ENCODE data around the gene FGR. TPM values are rescaled to one million over a fixed set of nuclear protein-coding genes. Genes with fewer than 3 reads are reported as not detected.

FGR gene
- total and polyA plus RNA-seq, 2 of the 13 experiments (the other 11 are each of a cell fraction or from before 2014, with no cell fraction given), result not detected

GRCh38 chr1:27621051-27621920 lies 13.7 kb downstream of the FGR start (continued):
- TF ChIP-seq, protein P1, sequence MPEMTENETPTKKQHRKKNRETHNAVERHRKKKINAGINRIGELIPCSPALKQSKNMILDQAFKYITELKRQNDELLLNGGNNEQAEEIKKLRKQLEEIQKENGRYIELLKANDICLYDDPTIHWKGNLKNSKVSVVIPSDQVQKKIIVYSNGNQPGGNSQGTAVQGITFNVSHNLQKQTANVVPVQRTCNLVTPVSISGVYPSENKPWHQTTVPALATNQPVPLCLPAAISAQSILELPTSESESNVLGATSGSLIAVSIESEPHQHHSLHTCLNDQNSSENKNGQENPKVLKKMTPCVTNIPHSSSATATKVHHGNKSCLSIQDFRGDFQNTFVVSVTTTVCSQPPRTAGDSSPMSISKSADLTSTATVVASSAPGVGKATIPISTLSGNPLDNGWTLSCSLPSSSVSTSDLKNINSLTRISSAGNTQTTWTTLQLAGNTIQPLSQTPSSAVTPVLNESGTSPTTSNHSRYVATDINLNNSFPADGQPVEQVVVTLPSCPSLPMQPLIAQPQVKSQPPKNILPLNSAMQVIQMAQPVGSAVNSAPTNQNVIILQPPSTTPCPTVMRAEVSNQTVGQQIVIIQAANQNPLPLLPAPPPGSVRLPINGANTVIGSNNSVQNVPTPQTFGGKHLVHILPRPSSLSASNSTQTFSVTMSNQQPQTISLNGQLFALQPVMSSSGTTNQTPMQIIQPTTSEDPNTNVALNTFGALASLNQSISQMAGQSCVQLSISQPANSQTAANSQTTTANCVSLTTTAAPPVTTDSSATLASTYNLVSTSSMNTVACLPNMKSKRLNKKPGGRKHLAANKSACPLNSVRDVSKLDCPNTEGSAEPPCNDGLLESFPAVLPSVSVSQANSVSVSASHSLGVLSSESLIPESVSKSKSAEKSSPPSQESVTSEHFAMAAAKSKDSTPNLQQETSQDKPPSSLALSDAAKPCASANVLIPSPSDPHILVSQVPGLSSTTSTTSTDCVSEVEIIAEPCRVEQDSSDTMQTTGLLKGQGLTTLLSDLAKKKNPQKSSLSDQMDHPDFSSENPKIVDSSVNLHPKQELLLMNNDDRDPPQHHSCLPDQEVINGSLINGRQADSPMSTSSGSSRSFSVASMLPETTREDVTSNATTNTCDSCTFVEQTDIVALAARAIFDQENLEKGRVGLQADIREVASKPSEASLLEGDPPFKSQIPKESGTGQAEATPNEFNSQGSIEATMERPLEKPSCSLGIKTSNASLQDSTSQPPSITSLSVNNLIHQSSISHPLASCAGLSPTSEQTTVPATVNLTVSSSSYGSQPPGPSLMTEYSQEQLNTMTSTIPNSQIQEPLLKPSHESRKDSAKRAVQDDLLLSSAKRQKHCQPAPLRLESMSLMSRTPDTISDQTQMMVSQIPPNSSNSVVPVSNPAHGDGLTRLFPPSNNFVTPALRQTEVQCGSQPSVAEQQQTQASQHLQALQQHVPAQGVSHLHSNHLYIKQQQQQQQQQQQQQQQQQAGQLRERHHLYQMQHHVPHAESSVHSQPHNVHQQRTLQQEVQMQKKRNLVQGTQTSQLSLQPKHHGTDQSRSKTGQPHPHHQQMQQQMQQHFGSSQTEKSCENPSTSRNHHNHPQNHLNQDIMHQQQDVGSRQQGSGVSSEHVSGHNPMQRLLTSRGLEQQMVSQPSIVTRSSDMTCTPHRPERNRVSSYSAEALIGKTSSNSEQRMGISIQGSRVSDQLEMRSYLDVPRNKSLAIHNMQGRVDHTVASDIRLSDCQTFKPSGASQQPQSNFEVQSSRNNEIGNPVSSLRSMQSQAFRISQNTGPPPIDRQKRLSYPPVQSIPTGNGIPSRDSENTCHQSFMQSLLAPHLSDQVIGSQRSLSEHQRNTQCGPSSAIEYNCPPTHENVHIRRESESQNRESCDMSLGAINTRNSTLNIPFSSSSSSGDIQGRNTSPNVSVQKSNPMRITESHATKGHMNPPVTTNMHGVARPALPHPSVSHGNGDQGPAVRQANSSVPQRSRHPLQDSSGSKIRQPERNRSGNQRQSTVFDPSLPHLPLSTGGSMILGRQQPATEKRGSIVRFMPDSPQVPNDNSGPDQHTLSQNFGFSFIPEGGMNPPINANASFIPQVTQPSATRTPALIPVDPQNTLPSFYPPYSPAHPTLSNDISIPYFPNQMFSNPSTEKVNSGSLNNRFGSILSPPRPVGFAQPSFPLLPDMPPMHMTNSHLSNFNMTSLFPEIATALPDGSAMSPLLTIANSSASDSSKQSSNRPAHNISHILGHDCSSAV (CRISPR knock-in tag; IDR thresholded peaks at IDR 0.05; ENCODE audit: borderline replicate concordance), result no peak
- TF ChIP-seq NCOR1 (IDR thresholded peaks at IDR 0.05; ENCODE audit: borderline replicate concordance, low read length), result peak; percentile 61; the same call in 1 of the 2 replicates
- peak; percentile 63; the same call in 1 of the 2 replicates for TF ChIP-seq MTA1 (CRISPR knock-in tag; IDR thresholded peaks at IDR 0.05; ENCODE audit: borderline replicate concordance)
- peak; percentile 18; the same call in 1 of the 2 replicates for TF ChIP-seq ETV5 (CRISPR knock-in tag; IDR thresholded peaks at IDR 0.05; ENCODE audit: borderline replicate concordance)
- TF ChIP-seq SNAI1 (CRISPR knock-in tag; IDR thresholded peaks at IDR 0.05; ENCODE audit: borderline replicate concordance), result no peak
- no peak for TF ChIP-seq ZNF629 (CRISPR knock-in tag; conservative IDR thresholded peaks at IDR 0.05)
- no peak for TF ChIP-seq CHD2 (IDR thresholded peaks at IDR 0.05; ENCODE audit: low read depth, low read length)
- TF ChIP-seq NRL (CRISPR knock-in tag; IDR thresholded peaks at IDR 0.05; ENCODE audit: borderline replicate concordance), result no peak
- TF ChIP-seq SAP130 (CRISPR knock-in tag; IDR thresholded peaks at IDR 0.05; ENCODE audit: low read depth), result no peak
- TF ChIP-seq, protein P2, sequence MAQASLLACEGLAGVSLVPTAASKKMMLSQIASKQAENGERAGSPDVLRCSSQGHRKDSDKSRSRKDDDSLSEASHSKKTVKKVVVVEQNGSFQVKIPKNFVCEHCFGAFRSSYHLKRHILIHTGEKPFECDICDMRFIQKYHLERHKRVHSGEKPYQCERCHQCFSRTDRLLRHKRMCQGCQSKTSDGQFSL (CRISPR knock-in tag; IDR thresholded peaks at IDR 0.05), result no peak
- no peak for TF ChIP-seq ZFX (CRISPR knock-in tag; IDR thresholded peaks at IDR 0.05; ENCODE audit: low read depth)
- no peak for TF ChIP-seq RBM22 (optimal IDR thresholded peaks at IDR 0.05; ENCODE audit: low read length)
- TF ChIP-seq FOXA1 (IDR thresholded peaks at IDR 0.05), result no peak
- peak; percentile 84 for TF ChIP-seq FOXA1 (CRISPR knock-in tag; IDR thresholded peaks at IDR 0.05)
- TF ChIP-seq ATF7 (IDR thresholded peaks at IDR 0.05), result no peak
- no peak for TF ChIP-seq ATF7 (CRISPR knock-in tag; IDR thresholded peaks at IDR 0.05)
- TF ChIP-seq ZNF3 (CRISPR knock-in tag; IDR thresholded peaks at IDR 0.05), result no peak
- TF ChIP-seq ZMYM3 (CRISPR knock-in tag; IDR thresholded peaks at IDR 0.05), result no peak
- peak; percentile 73 for TF ChIP-seq ZNF644 (CRISPR knock-in tag; IDR thresholded peaks at IDR 0.05; ENCODE audit: low read depth)
- TF ChIP-seq HOMEZ (CRISPR knock-in tag; IDR thresholded peaks at IDR 0.05; ENCODE audit: low read depth), result no peak
